Measurements from ENCODE around the gene SPATA46.

The SPATA46 gene

GRCh38 chr1:162374406-162374805 lies 2.2 kb downstream of the SPATA46 start:
- DNase-seq (ENCODE audit: low read depth in 2 of 2) = no peak

- DNase-seq (ENCODE audit: low read depth in 2 of 2) = no peak
These were observed 3.0 kb downstream of the SPATA46 start for GRCh38 chr1:162373541-162374260.

GRCh38 chr1:162373072-162373427 lies 3.6 kb downstream of the SPATA46 start:
- DNase-seq (ENCODE audit: low read depth in 2 of 2) = no peak

- no peak for DNase-seq (ENCODE audit: low read depth in 2 of 2)
These were observed 4.2 kb downstream of the SPATA46 start for GRCh38 chr1:162372159-162373071.

- DNase-seq (ENCODE audit: low read depth in 2 of 2) = no peak
These were observed 5.0 kb downstream of the SPATA46 start for GRCh38 chr1:162371611-162372010.

- no peak for DNase-seq (ENCODE audit: low read depth in 2 of 2)
These were observed 5.9 kb downstream of the SPATA46 start for GRCh38 chr1:162370721-162371120.

GRCh38 chr1:162370161-162370560 lies 6.5 kb downstream of the SPATA46 start:
- no peak for DNase-seq (ENCODE audit: low read depth in 2 of 2)

GRCh38 chr1:162369571-162369970 lies 7.1 kb downstream of the SPATA46 start:
- DNase-seq (ENCODE audit: low read depth in 2 of 2) = no peak

- no peak for DNase-seq (ENCODE audit: low read depth in 2 of 2)
These were observed 8.2 kb downstream of the SPATA46 start for GRCh38 chr1:162368451-162368850.

GRCh38 chr1:162367772-162368171 lies 8.9 kb downstream of the SPATA46 start:
- no peak for DNase-seq (ENCODE audit: low read depth in 2 of 2)

- DNase-seq (ENCODE audit: low read depth in 2 of 2) = no peak
These were observed 9.6 kb downstream of the SPATA46 start for GRCh38 chr1:162367073-162367472.

- no peak for DNase-seq (ENCODE audit: low read depth in 2 of 2)
These were observed 10.0 kb downstream of the SPATA46 start for GRCh38 chr1:162366671-162367070.

- no peak for DNase-seq (ENCODE audit: low read depth in 2 of 2)
These were observed 10.5 kb downstream of the SPATA46 start for GRCh38 chr1:162366149-162366548.

GRCh38 chr1:162365284-162366020 lies 11.2 kb downstream of the SPATA46 start:
- DNase-seq (ENCODE audit: low read depth in 2 of 2) = no peak

- DNase-seq (ENCODE audit: low read depth in 2 of 2) = no peak
These were observed 12.2 kb downstream of the SPATA46 start for GRCh38 chr1:162364498-162364897.

GRCh38 chr1:162363823-162364222 lies 12.8 kb downstream of the SPATA46 start:
- no peak for DNase-seq (ENCODE audit: low read depth in 2 of 2)

- no peak for DNase-seq (ENCODE audit: low read depth in 2 of 2)
These were observed 15.3 kb downstream of the SPATA46 start for GRCh38 chr1:162361349-162361748.

- no peak for DNase-seq (ENCODE audit: low read depth in 2 of 2)
These were observed 15.8 kb downstream of the SPATA46 start for GRCh38 chr1:162360874-162361260.

GRCh38 chr1:162360237-162360873 lies 16.3 kb downstream of the SPATA46 start:
- DNase-seq (ENCODE audit: low read depth in 2 of 2) = no peak

- no peak for DNase-seq (ENCODE audit: low read depth in 2 of 2)
These were observed 17.0 kb downstream of the SPATA46 start for GRCh38 chr1:162359523-162360236.

- DNase-seq (ENCODE audit: low read depth in 2 of 2) = no peak
These were observed 17.7 kb downstream of the SPATA46 start for GRCh38 chr1:162358928-162359327.

All from stimulated activated CD8-positive, alpha-beta memory T cell treated with anti-CD3 and anti-CD28 coated beads, Interleukin-7, amount 100 ng/mL, for 4 hours (primary cell).